Adrenal gland (tissue), 12 donors: ENCODE measurements around the gene LSM14B. TPM values are rescaled to one million over a fixed set of nuclear protein-coding genes. Genes with fewer than 3 reads are reported as not detected.
"Not testable (repeated sequence)": the region's sequence is repeated elsewhere in the genome, so short reads cannot be mapped to it uniquely, and the experiment has no call there.

ENCODE experiments used
- DNase-seq, 7 donors: peaks; one replicate each; pipeline ENCODE4 v3.0.0-alpha.2; 2019 to 2020
- H3K27ac ChIP-seq, 5 donors: fragments of 200-600 bp; sonication (generic) in 4 of 5; 1 replicate in 3 of 5; 2 replicates in 2 of 5; pipeline versions ENCODE4 v1.5.1 to v1.8.0; 2016 to 2020; ENCODE audit warnings: mild to moderate bottlenecking in 1 of 5
- H3K27me3 ChIP-seq: fragments of 200-600 bp; 2 replicates; pipeline ENCODE4 v1.8.0; 2021
- H3K36me3 ChIP-seq, 2 donors: fragments of 200-600 bp; replicated peaks in 1 of 2; 1 replicate in 1 of 2; 2 replicates in 1 of 2; pipeline versions ENCODE4 v1.5.1 to v1.8.0; 2018 to 2022
- H3K4me1 ChIP-seq, 2 donors: fragments of 200-600 bp; replicated peaks in 1 of 2; 1 replicate in 1 of 2; 2 replicates in 1 of 2; pipeline versions ENCODE4 v1.5.1 to v1.8.0; 2018 to 2021
- H3K4me3 ChIP-seq, 4 donors: fragments of 200-600 bp; sonication (generic) in 3 of 4; one replicate each; pipeline ENCODE4 v1.5.1; 2016 to 2018
- H3K9me3 ChIP-seq, 3 donors: fragments of 200-600 bp; sonication (generic) in 1 of 3; replicated peaks in 1 of 3; 1 replicate in 2 of 3; 2 replicates in 1 of 3; pipeline versions ENCODE4 v1.5.1 to v1.8.0; 2016 to 2021
- CTCF ChIP-seq, 6 experiments: fragments of 450-650 bp in 4 of 6; fragments of 200-600 bp in 2 of 6; sonication (generic) in 1 of 6; IDR thresholded peaks; 1 replicate in 5 of 6; 2 replicates in 1 of 6; pipeline versions ENCODE4 v1.5.1 to v1.8.0; 2016 to 2021; ENCODE audit warnings: antibody characterized with exemption in 6 of 6, mild to moderate bottlenecking in 2 of 6, moderate library complexity in 1 of 6
- POLR2A ChIP-seq, 2 donors: fragments of 450-650 bp; IDR thresholded peaks; one replicate each; pipeline ENCODE4 v1.6.1; 2017; ENCODE audit warnings: antibody characterized with exemption in 2 of 2, mild to moderate bottlenecking in 2 of 2, moderate library complexity in 1 of 2
- WGBS, 4 donors: extraction: QIAGEN DNeasy Blood & Tissue Kit in 2 of 4; methylation state at CpG; one replicate each; pipeline versions ENCODE4 v1.1.5 to v1.1.7; 2013 to 2017; 5-methylcytosine and 5-hydroxymethylcytosine counted together
- intact Hi-C, 2 donors: fragments of 100-400 bp; cut with DNase I; formaldehyde crosslinking; loops; one replicate each; pipeline versions ENCODE4 v1.14.1 to v1.15.0; 2022 to 2023
- polyA plus RNA-seq, 3 donors: library from polyadenylated mRNA; stranded (reverse); fragments of 200-250 nt in 2 of 3; fragments of 350-450 nt in 1 of 3; fragmentation: Illumina TruSeq in 1 of 3; extraction: RNeasy Lipid Tissue Mini Kit (QIAGEN cat#74804) in 1 of 3; gene quantifications; one replicate each; pipeline ENCODE4 v1.2.3, GENCODE V29; 2013 to 2014
- total RNA-seq, 9 donors: library from RNA; depleted of rRNA in 4 of 9; stranded (reverse); fragments of >200 nt in 4 of 9; fragments of 120-200 nt in 1 of 9; fragmentation: NEBNext Ultra II Directional in 1 of 9; extraction: Animal tissue kit (Norgen Biotek cat#: 25700) in 1 of 9; gene quantifications; one replicate each; pipeline versions ENCODE4 v1.1.0 to v1.2.4, GENCODE V29; 2013 to 2023
- donor health status: healthy with polysubstance abuse.
- donor health status: Bipolar disorder and iron deficiency.
- donor health status: DM: yes; HTN: yes; CAD: no.
- donor health status: DM: no; HTN: no; CAD: no.
- donor health status: DM: no; HTN: no; CAD: no.
- donor health status: DM: yes; HTN: yes; CAD: no.

Gene LSM14B
- total and polyA plus RNA-seq, 12 donors: 17.6 to 47.0 (median 29.2) TPM

GRCh38 chr20:62145688-62146018 lies 23.4 kb downstream of the LSM14B start:
- Histone ChIP-seq H3K27me3 (no peaks in the 10 kb centered on the region), H3K27ac (no peak overlapping the region), H3K9me3 (no peaks in the 10 kb centered on the region), H3K4me3 (no peak overlapping the region), H3K36me3 (peaks cover 0 to 3% of the 10 kb centered on the region in 2 donors), H3K4me1 (peaks cover 25 to 33% of the 10 kb centered on the region in 2 donors)
- DNase-seq: no peak
- whole genome bisulfite sequencing, 4 donors: 87 to 96% (median 95%) methylated on average over 7 of the region's 7 CpGs
- intact Hi-C loops: no loop called here
- TF ChIP-seq POLR2A (IDR thresholded peaks at IDR 0.05) (no peak), CTCF (IDR thresholded peaks at IDR 0.05) (no peak)

- Histone ChIP-seq H3K27ac (no peak overlapping the region), H3K4me1 (peaks cover 20 to 28% of the 10 kb centered on the region in 2 donors), H3K4me3 (no peak overlapping the region), H3K27me3 (no peaks in the 10 kb centered on the region), H3K9me3 (no peaks in the 10 kb centered on the region), H3K36me3 (no peaks in the 10 kb centered on the region)
- DNase-seq: no peak
- intact Hi-C loops: no loop called here
- TF ChIP-seq CTCF (IDR thresholded peaks at IDR 0.05): no peak
- TF ChIP-seq POLR2A (IDR thresholded peaks at IDR 0.05): no peak
- 93 to 97% (median 96%) methylated on average over 21 to 22 of the region's 22 CpGs for WGBS, 4 donors
These were observed 23.9 kb downstream of the LSM14B start for GRCh38 chr20:62146019-62146755.

- no peaks in the 10 kb centered on the region for H3K9me3 ChIP-seq
- H3K4me3 ChIP-seq: no peak overlapping the region
- peaks cover 10 to 19% of the 10 kb centered on the region in 2 donors for H3K4me1 ChIP-seq
- no peaks in the 10 kb centered on the region for H3K27me3 ChIP-seq
- TF ChIP-seq POLR2A (IDR thresholded peaks at IDR 0.05): no peak
- H3K36me3 ChIP-seq: no peaks in the 10 kb centered on the region
- no peak overlapping the region for H3K27ac ChIP-seq
- no peak for DNase-seq
- 95 to 100% (median 98%) methylated on average over 4 to 6 of the region's 6 CpGs for whole genome bisulfite sequencing, 4 donors
- intact Hi-C loops: no loop called here
These were observed 24.9 kb downstream of the LSM14B start for GRCh38 chr20:62147125-62147524.

GRCh38 chr20:62147528-62147927 lies 25.3 kb downstream of the LSM14B start:
- TF ChIP-seq CTCF (IDR thresholded peaks at IDR 0.05): no peak
- no peak for TF ChIP-seq POLR2A (IDR thresholded peaks at IDR 0.05)
- no peak for DNase-seq
- intact Hi-C loops: no loop called here
- Histone ChIP-seq H3K9me3 (no peaks in the 10 kb centered on the region), H3K36me3 (no peaks in the 10 kb centered on the region), H3K27me3 (no peaks in the 10 kb centered on the region), H3K27ac (no peak overlapping the region), H3K4me1 (peaks cover 10 to 17% of the 10 kb centered on the region in 2 donors), H3K4me3 (no peak overlapping the region)
- WGBS, 4 donors: 90 to 97% (median 95%) methylated on average over 9 of the region's 9 CpGs

- peaks cover 10 to 17% of the 10 kb centered on the region in 2 donors for H3K4me1 ChIP-seq
- H3K4me3 ChIP-seq, H3K9me3 ChIP-seq, H3K27ac ChIP-seq, H3K27me3 ChIP-seq, intact Hi-C loops, H3K36me3 ChIP-seq, DNase-seq: not testable (repeated sequence)
- 88 to 98% (median 93%) methylated on average over 2 to 10 of the region's 10 CpGs for WGBS, 4 donors
These were observed 26.1 kb downstream of the LSM14B start for GRCh38 chr20:62148383-62148782.
